D721Med (cell line): ENCODE results near the gene PPIP5K1.

ENCODE experiments used
- DNase-seq: peaks from one replicate; pipeline ENCODE4 v3.0.0; 2011; ENCODE audit warnings: low spot score; ENCODE audit not compliant: insufficient read length
- FAIRE-seq: peaks from 2 replicates; lab custom pipeline; 2011; peaks lifted over from hg19 to GRCh38; lab: Jason Lieb, UNC
- TF ChIP-seq, protein P1 (sequence below): IDR thresholded peaks from 2 replicates; pipeline ENCODE4 v1.5.1; 2012; ENCODE audit warnings: mild to moderate bottlenecking, control low read depth; ENCODE audit not compliant: insufficient read depth; ENCODE audit errors: missing control alignments

The PPIP5K1 gene

DNA sequence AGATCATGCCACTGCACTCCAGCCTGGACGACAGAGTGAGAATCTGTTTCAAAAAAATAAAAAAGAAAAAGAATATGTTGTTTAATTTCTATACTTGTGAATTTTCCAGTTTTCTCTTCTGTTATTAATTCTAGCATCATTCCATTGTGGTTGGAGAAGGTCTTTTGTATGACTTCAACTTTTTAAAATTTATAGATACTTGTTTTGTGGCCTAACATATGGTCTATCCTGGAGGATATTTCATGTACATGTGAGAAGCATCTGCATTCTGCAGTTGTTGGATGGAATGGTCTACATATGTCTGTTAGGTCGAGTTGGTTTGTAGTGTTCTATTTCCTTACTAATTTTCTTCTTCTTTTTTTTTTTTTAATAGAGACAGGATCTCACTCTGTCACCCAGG lies 37.0 kb downstream of the PPIP5K1 start:
- DNase-seq (no peak), FAIRE-seq (no peak)
- TF ChIP-seq, protein P1, sequence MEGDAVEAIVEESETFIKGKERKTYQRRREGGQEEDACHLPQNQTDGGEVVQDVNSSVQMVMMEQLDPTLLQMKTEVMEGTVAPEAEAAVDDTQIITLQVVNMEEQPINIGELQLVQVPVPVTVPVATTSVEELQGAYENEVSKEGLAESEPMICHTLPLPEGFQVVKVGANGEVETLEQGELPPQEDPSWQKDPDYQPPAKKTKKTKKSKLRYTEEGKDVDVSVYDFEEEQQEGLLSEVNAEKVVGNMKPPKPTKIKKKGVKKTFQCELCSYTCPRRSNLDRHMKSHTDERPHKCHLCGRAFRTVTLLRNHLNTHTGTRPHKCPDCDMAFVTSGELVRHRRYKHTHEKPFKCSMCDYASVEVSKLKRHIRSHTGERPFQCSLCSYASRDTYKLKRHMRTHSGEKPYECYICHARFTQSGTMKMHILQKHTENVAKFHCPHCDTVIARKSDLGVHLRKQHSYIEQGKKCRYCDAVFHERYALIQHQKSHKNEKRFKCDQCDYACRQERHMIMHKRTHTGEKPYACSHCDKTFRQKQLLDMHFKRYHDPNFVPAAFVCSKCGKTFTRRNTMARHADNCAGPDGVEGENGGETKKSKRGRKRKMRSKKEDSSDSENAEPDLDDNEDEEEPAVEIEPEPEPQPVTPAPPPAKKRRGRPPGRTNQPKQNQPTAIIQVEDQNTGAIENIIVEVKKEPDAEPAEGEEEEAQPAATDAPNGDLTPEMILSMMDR, result no peak

DNA sequence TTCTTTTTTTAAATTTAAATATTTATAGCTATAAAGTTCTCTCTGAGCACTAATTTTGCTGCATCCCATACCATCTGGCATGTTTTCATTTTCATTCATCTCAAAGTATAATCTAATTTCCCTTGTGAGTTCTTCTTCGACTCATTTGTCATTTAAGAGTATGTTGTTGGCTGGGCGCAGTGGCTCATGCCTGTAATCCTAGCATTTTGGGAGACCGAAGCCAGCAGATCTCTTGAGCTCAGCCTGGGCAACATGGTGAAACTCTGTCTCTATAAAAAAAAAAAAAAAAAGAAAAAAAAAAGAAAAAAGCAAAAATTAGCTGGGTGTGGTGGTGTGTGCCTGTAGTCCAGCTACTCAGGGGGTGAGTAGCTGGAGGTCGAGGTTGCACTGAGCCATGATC lies 37.8 kb downstream of the PPIP5K1 start:
- FAIRE-seq (no peak), DNase-seq (no peak)
- TF ChIP-seq, protein P1, result no peak

DNA sequence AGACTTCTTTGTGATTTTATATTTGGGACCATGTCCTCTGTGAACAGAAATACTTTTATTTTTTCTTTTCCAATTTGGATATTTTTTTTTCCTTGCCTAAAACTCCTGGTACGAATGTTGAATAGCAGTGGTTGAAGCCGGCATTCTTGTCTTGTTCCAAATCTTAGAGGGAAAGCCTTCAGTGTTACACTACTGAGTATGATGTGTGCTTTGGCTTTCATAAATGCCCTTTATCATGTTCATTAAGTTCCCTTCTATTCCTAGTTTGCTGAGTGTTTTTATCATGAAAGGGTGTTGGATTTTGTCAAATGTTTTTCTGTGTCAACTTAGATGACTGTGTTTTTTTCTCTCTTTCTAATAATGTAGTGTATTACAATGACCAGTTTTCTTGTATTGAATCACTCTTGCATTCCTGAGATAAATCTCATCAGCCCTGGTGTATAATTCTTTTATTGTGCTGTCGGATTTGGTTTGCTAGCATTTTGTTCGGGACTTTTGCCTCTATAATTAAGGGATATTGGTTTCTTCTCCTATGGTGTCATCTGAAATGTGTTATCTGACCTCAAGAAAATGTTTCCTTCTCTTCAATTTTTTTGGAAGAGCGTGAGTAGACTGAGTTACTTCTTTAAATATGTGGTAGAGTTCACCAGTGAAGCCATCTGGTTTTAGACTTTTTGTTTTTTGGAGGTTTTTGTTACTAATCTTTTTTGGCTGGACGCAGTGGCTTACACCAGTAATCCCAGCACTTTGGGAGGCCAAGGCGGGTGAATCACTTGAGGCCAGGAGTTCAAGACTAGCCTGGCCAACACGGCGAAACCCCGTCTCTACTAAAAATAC lies 39.3 kb downstream of the PPIP5K1 start:
- TF ChIP-seq, protein P1, result no peak
- FAIRE-seq (no peak), DNase-seq (no peak)

DNA sequence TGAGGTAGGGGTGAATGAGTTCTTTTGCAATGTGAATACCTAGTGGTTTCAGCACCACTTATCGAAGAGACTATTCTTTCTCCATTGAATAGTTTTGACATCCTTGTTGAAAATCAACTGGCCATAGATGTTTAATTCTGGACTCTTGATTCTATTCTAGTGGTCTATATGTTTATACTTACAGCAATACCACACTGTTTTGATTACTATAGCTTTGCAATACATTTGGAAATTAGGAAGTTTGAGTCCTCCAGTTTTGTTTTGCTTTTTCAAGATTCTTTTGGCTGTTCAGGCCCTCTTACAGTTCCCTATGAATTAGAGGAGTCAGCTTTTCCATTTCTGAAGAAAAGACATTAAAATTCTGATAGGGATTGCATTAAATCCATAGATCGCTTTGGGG lies 42.5 kb downstream of the PPIP5K1 start:
- TF ChIP-seq, protein P1, result no peak
- no peak for DNase-seq
- no peak for FAIRE-seq

DNA sequence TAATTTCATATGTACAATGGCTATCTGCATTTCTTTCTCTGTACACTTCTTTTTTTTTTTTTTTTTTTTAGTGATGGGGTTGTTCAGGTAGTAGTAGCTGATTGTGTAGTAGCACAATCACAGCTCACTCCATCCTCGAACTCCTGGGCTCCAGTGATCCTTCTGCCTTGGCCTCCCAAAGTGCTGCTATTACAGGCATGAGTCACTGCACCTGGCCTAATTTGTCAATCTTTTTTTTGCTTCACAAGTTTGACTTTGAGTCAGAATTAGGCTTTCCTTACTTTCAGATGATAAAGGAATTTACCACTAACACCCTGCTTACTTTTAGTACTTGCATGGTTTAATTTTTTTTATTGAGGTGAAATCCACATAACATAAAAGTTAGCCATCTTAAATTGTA lies 44.6 kb downstream of the PPIP5K1 start:
- TF ChIP-seq, protein P1, result no peak

DNA sequence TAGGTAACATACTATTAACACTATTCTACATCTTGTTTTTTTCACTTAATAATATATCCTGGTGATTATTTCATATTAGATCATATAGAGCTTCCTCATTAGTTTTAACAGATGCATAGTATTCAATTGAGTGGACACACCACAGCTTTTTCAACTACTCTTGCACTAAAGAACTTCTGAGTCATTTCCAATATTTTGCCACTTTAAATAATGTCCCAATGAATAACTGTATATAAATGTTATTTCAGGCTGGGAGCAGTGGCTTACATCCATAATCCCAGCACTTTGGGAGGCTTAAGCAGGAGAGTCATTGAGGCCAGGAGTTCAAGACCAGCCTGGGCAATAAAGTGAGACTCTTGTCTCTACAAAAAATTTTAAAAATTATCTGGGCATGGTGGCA lies 45.7 kb downstream of the PPIP5K1 start:
- TF ChIP-seq, protein P1, result no peak

More for the DNA sequence above, 44.6 kb downstream of the PPIP5K1 start:
- DNase-seq (no peak), FAIRE-seq (no peak)

DNA sequence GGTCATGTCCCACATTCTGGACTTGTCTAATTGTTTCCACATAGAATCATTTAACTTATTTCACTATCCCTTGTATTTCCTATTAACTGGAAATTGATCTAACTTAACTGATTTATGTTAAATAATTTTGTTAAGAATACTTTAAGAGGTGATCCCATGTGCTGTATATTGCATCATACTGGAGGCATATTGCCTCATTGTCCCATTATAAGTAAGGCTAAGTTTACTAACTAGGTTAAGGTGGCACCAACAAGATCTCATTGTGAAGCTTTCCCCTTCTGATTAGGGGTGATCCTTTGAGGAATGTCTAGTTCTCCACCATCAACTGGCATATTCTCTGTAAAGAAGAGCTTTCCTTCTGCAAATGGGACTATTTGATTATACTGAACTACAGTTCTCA lies 48.2 kb downstream of the PPIP5K1 start:
- DNase-seq, result no peak
- FAIRE-seq, result no peak
- TF ChIP-seq, protein P1, result no peak

More for the DNA sequence above, 45.7 kb downstream of the PPIP5K1 start:
- no peak for DNase-seq
- FAIRE-seq, result no peak
